GM15510 (cell line): ENCODE results near the gene CCDC159.

Source experiments
- POLR2A ChIP-seq: IDR thresholded peaks from 3 replicates; pipeline ENCODE4 v1.6.1; 2011; ENCODE audit warnings: borderline replicate concordance; ENCODE audit not compliant: insufficient read length; ENCODE audit errors: extremely low read depth

The CCDC159 gene

DNA sequence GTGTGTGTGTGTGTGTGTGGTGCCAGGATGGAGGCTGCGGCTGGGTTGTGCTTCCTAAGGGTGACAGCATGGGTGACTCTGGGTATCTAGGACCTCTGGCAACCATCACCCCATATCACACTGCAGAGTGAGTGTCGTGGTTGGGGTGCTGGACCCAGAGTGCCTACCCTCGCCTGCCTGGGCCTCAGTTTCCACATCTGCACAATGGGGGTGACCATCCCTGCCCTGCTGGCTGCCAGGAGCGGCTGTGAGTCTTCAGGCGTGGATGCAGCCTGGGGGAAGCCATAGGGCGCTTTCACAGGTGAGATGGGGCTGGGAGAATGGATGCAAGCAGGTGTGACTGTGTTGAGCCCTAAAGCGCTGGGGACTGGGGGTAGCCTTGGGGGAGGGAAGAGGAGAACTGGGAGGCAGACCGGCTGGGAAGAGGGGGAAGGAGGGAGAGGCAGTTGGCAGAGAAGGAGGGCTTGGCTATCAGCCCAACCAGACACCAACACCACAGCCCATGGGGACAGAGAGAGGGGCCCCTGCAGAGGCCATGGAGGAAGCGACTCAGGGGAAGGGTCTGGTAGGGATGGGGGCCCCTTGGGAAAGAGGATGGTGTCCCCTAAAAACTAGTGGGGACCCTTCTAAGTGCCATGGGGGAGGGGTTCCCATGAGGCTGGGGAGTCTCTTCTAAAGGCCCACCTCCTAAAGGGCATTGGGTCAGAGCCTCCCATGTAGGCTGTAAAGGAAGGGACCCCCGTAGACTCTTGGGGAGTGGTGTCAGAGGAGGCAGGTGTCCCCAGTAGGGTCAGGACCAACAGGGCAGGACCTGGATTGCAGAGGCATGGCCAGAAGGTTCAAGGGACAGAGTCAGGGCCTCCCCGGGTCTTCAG lies 10.6 kb downstream of the CCDC159 start:
- no peak for TF ChIP-seq POLR2A

- no peak for TF ChIP-seq POLR2A
Measured at GRCh38 chr19:11359421-11359820, 13.1 kb downstream of the CCDC159 start.

- TF ChIP-seq POLR2A: no peak
Measured at GRCh38 chr19:11361037-11361770, 14.9 kb downstream of the CCDC159 start.

DNA sequence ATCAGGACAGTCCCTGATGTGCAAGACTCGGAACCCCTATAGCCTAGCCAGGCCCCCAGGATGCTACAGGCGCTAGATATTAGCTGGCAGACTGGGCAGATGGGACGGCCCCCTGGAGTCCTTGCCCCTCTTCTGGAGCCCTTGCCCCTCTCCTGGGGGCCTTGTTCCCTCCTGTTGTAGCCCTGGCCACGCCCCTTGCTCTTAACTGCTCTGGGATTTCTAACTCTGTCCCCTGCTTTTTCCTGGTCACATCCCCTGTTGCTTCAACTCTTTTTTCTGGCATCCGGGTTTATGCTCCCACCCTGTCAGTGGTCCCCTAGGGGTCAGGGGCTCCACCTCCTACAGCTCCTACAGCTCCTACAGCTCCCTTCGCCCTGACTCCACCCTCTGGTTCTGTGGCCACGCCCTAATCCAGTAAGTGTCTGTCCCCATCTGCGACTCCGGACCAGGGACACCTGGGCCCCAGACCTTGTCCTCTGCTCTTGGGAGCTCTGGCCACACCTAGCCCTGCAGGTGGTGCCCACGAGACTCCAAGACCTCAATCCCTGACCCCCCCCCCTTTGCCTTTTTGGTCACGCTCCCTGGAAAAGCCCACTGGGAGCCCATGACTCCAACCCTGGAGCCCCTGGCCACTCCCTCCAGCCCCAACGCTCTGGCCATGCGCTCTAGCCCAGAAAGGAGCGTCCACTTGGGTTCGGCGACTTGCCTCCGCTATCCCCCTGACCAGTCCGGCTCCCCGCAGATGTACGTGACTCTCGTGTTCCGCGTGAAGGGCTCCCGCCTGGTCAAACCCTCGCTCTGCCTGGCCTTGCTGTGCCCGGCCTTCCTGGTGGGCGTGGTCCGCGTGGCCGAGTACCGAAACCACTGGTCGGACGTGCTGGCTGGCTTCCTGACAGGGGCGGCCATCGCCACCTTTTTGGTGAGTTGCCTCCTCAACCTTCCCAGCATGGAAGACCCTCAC lies 15.7 kb downstream of the CCDC159 start:
- TF ChIP-seq POLR2A: no peak

- TF ChIP-seq POLR2A: no peak
Measured at GRCh38 chr19:11363881-11364280, 17.6 kb downstream of the CCDC159 start.

DNA sequence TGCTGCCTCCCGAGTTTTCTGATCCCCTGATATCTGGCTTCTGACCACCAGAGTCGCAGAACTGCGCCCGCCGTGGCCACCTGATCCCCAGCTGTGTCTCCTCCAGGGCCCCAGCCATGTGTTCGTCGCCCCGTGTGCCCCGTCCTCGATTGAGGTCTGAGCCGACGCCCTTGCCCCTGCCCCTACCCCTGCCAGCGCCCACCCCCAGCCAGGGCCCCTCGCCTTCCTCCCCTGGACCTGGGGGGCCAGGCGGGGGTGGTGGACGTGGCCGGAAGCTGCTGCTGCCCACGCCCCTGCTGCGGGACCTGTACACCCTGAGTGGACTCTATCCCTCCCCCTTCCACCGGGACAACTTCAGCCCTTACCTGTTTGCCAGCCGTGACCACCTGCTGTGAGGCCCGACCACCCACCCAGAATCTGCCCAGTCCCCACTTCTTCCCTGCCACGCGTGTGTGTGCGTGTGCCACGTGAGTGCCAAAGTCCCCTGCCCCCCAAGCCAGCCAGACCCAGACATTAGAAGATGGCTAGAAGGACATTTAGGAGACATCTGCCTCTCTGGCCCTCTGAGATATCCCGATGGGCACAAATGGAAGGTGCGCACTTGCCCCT lies 18.1 kb downstream of the CCDC159 start:
- TF ChIP-seq POLR2A: no peak

- TF ChIP-seq POLR2A: no peak
Measured at GRCh38 chr19:11364935-11365334, 18.6 kb downstream of the CCDC159 start.

GRCh38 chr19:11365557-11366117 lies 19.3 kb downstream of the CCDC159 start:
- TF ChIP-seq POLR2A: no peak

DNA sequence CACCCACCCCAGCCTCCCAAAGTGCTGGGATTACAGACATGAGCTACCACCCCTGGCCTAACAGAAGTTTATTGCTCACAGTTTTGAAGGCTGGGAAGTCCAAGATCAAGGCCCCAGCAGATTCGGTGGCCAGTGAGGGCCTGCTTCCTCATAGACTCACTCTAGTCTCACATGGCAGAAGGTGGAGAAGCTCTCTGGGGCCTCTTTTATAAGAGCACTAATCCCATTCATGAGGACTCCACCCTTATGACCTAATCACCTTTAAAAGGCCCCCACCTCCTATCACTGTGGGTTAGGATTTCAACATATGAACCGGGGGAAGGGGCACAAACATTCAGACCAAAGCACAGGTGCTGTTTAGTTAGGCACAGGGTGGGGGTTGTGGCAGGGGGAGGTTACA lies 21.2 kb downstream of the CCDC159 start:
- TF ChIP-seq POLR2A: no peak

DNA sequence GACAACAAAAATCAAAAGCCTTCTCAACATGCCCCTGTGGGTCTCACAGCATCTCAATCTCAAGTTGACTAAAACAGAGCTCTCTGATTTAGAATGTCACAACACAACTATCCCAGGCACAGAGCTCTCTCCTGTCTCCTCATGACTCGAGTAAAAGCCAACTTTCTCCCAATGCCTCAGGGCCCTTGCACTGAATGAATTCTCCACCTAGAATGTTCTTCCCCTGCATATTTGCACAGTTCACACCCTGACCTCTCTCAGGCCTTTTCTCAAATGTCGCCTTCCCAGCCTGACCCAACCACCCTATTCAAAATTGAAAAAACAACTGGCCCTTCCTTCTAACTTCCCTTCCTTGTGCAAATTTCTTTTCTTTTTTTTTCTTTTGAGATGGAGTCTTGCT lies 24.4 kb downstream of the CCDC159 start:
- no peak for TF ChIP-seq POLR2A

DNA sequence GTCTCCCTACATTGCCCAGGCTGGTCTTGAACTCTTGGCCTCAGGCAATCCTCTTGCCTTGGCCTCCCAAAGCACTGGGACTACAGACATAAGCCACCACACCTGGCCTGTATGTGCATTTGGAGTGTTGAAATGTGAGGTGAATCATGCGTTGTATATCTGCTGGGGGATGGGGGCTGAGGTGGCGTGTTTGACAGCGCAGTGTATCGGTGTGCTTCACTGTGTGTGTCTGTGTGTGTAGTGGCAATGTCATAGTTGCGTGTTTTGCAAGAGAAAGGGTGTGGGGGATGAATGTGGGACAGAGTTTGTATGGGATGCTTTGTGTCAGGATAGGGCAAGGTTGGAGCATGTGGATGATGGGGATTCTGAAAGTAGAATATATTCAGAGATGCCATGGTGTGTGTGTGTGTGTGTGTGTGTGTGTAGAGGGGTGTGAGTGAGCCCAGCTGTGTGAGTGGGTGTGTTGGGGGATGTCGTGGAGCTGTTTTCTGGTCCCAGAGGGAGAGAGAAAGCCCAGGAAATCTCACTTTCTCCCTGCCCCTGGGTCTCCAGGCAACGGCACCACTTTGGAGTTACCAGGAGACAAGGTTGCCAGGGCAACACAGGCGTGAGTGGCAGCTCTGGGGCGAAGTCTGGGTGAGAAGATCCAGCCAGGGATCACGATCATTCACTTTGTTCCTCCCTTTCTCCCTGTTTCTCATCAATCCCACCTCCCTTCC lies 27.0 kb downstream of the CCDC159 start:
- no peak for TF ChIP-seq POLR2A

DNA sequence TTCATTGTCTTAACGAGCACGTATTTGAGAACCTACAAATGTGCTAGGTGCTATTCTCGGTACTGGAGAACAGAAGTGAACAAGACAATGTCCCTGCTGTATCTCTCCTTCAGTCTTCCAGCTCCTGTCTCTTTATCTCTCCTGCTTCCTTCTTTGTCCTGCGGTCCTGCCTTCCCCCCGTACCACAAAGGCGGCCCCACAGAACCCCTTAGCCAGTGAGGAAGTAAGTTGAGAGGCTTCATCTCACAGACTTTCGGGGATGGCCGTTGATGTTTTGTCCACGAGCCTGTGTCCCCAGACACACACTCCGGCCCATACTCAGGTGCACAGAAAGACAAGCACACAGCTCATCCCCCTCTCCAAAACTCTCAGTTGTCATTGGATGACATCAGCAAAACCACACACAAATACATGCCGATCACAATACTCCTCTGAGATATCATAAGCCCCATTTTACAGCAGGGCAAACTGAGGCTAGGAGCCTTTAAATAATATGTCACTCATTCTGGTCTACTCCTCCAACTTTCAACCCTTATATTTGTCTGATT lies 27.6 kb downstream of the CCDC159 start:
- TF ChIP-seq POLR2A: no peak
